GM10248 (cell line): ENCODE data around the gene EN2.

Experiments used
- CTCF ChIA-PET: fragments of 300-600 bp; sonication (Branson Sonifier 250); formaldehyde crosslinking; extraction: SDS; loops from one replicate; lab custom pipeline; 2021; ENCODE audit warnings: antibody characterized with exemption; lab: Yijun Ruan, JAX
- POLR2A ChIA-PET: fragments of 350-650 bp; sonication (Branson Sonifier 250); formaldehyde crosslinking; extraction: SDS; loops from one replicate; lab custom pipeline; 2020; ENCODE audit warnings: antibody characterized with exemption; lab: Yijun Ruan, JAX
- DNase-seq: peaks from one replicate; pipeline ENCODE4 v3.0.0; 2012; ENCODE audit errors: extremely low spot score
- TF ChIP-seq, protein P1 (sequence below): IDR thresholded peaks from 2 replicates; pipeline ENCODE4 v1.5.1; 2012; ENCODE audit warnings: mild to moderate bottlenecking, low read depth; ENCODE audit errors: extremely low read depth, missing control alignments, control extremely low read depth

The EN2 gene

DNA sequence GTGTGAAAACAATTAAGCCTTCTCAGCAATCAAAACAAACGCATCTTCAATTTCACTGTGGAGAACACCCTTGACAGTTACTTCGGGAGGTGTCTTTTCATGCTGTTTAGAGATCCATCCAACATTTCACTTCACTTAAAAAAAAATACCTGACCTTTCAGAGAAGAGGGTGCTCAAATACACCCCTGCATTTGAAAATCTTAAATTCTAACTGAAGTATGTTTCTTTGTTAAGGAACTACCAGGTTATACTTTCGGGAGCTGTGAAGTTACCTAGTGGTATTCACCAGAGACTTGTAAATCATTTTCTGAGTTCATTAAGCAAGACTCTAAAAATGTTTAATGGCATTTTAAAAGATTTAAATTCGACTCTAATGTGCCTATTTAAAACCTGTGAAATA, 49.6 kb downstream of the EN2 start:
- POLR2A ChIA-PET, result no interaction called here
- DNase-seq, result no peak
- CTCF ChIA-PET, result interaction anchor here (0.8 to 1.0 kb wide), 2 partner anchors 18 to 36 kb away, joined by 3 to 4 read pairs; no protein-coding TSS in a partner anchor
- TF ChIP-seq, protein P1, sequence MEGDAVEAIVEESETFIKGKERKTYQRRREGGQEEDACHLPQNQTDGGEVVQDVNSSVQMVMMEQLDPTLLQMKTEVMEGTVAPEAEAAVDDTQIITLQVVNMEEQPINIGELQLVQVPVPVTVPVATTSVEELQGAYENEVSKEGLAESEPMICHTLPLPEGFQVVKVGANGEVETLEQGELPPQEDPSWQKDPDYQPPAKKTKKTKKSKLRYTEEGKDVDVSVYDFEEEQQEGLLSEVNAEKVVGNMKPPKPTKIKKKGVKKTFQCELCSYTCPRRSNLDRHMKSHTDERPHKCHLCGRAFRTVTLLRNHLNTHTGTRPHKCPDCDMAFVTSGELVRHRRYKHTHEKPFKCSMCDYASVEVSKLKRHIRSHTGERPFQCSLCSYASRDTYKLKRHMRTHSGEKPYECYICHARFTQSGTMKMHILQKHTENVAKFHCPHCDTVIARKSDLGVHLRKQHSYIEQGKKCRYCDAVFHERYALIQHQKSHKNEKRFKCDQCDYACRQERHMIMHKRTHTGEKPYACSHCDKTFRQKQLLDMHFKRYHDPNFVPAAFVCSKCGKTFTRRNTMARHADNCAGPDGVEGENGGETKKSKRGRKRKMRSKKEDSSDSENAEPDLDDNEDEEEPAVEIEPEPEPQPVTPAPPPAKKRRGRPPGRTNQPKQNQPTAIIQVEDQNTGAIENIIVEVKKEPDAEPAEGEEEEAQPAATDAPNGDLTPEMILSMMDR, result no peak

GRCh38 chr7:155508376-155509358, 50.7 kb downstream of the EN2 start:
- ChIA-PET POLR2A (no interaction called here), CTCF (interaction anchor here (1.1 kb wide), 1 partner anchor 9 kb away, joined by 3 read pairs; no protein-coding TSS in a partner anchor)
- TF ChIP-seq, protein P1, result no peak
- DNase-seq, result no peak

- TF ChIP-seq, protein P1, result no peak
- CTCF ChIA-PET, result interaction anchor here (1.1 kb wide), 1 partner anchor 10 kb away, joined by 3 read pairs; no protein-coding TSS in a partner anchor
- DNase-seq, result no peak
- POLR2A ChIA-PET, result no interaction called here
Measured at GRCh38 chr7:155509359-155509724, 51.4 kb downstream of the EN2 start.

DNA sequence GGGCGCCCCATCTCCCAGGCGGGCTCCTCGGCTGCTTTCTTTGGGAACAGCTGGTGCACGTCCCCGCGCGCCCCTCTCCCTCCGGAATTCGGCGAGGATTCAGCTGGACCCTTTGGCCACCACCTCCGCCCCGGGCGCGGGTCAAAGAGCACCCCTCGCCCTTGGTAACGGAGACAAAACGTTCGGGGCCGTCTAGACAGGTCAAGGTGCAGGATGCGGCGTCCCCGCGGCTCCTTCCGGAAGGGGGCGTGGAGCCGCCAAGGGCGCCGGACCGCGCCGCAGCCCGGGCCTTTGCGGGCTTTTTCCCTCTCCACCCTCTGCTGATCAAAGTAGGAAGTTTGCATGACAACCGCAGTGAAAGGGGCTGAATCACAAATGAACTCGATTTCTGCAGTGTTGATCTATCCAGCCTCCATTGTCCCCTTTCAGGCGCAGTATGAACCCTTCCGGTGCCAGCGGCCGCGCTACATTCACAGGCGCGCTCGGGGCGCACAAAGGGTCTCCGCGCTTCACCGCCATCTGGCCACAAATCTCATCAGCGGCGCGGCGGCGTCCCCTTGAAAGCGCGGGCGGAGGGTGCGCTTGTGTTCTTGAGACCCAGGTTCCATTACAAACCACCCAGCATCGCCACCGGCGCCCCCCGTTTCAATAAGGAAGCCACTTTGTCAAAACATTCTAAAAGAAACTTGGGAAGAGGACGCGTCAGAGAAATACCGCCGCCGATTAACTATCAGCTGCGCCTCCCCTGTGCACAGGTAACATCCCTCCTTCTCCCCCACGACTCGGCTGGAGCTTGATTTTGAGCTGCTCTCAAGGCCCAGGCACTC, 52.0 kb downstream of the EN2 start:
- no peak for DNase-seq
- POLR2A ChIA-PET, result no interaction called here
- CTCF ChIA-PET, result no interaction called here
- TF ChIP-seq, protein P1, result no peak

DNA sequence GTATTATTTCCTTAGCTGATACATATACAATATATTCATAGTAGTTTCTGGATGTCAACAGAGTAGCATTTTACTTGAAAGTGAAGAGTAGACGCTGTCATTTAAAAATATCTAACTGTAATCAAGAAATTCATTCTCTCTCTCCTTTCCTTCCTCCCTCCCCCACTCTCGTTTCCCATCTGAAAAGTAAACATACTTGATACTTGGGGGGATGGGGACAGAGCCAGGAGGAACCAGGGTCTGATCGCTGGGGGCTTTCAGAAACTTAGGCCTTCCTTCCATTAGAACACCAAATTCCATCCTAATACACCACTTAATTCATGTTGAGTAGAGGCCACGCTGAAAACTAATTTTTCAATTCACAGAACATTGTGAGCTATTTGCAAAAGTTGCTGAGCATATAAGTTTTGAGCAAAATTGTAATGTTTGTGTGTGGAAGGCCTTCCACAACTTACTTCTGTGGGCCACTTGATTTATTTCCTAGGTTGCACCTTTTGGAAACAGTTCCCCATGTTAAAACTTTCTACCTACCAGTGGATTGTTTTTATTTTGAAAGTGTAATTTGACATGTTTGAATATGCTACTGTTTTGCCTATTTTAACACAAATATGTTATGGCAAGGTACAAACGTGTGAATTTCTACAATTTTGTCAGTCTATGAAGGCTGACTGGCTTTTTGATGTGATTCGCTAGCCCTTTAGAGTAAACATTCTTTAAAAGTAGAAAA, 53.2 kb downstream of the EN2 start:
- no peak for DNase-seq
- ChIA-PET CTCF (no interaction called here), POLR2A (no interaction called here)
- TF ChIP-seq, protein P1, result no peak

GRCh38 chr7:155511702-155511996, 53.7 kb downstream of the EN2 start:
- TF ChIP-seq, protein P1, result no peak
- POLR2A ChIA-PET, result no interaction called here
- DNase-seq, result no peak
- CTCF ChIA-PET, result no interaction called here
